Measurements from ENCODE around the gene WDR33.

DNA sequence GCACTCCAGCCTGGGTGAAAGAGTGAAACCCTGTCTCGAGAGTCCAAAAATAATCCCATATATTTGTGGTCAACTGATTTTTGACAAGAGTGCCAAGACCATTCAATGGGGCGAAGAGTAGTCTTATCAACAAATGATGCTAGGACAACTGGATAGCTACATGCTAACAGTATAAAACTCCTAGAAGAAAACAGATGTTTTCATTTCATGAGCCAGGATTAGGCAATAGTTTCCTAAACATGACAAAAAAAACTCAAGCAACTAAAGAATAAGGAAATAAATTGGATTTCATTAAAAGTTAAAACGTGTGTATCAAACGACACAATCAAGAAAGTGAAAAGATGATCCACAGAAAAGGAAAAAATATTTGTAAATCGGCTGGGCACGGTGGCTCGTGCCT lies 141.9 kb downstream of the WDR33 start:
- TF ChIP-seq, protein P1, sequence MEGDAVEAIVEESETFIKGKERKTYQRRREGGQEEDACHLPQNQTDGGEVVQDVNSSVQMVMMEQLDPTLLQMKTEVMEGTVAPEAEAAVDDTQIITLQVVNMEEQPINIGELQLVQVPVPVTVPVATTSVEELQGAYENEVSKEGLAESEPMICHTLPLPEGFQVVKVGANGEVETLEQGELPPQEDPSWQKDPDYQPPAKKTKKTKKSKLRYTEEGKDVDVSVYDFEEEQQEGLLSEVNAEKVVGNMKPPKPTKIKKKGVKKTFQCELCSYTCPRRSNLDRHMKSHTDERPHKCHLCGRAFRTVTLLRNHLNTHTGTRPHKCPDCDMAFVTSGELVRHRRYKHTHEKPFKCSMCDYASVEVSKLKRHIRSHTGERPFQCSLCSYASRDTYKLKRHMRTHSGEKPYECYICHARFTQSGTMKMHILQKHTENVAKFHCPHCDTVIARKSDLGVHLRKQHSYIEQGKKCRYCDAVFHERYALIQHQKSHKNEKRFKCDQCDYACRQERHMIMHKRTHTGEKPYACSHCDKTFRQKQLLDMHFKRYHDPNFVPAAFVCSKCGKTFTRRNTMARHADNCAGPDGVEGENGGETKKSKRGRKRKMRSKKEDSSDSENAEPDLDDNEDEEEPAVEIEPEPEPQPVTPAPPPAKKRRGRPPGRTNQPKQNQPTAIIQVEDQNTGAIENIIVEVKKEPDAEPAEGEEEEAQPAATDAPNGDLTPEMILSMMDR (IDR thresholded peaks at IDR 0.05), result no peak
- TF ChIP-seq POLR2A (IDR thresholded peaks at IDR 0.05) (no peak), EP300 (IDR thresholded peaks at IDR 0.05) (no peak)

All from tibial nerve (tissue), 4 donors.